Fibroblast of lung (primary cell): ENCODE results near the gene CIPC. TPM values are rescaled to one million over a fixed set of nuclear protein-coding genes. Genes with fewer than 3 reads are reported as not detected.
A peak's percentile ranks its signal among the peaks of the same experiment; 100 is the strongest.

Source experiments
- DNase-seq, 2 donors: peaks; one replicate each; pipeline versions ENCODE4 v3.0.0 to v3.0.0-alpha.2; 2010; ENCODE audit warnings: low read depth in 2 of 2
- H2AFZ ChIP-seq: 2 replicates; pipeline ENCODE4 v1.5.1; 2012; ENCODE audit warnings: low read length, control low read depth, inconsistent platforms
- H3K27ac ChIP-seq: 2 replicates; pipeline ENCODE4 v1.5.1; 2011; ENCODE audit warnings: low read length, control low read depth; ENCODE audit not compliant: insufficient read depth
- H3K27me3 ChIP-seq: 2 replicates; pipeline ENCODE4 v1.5.1; 2011; ENCODE audit warnings: mild to moderate bottlenecking, low read length; ENCODE audit not compliant: control insufficient read depth, insufficient read depth
- H3K36me3 ChIP-seq: 2 replicates; pipeline ENCODE4 v1.5.1; 2011; ENCODE audit warnings: low read length; ENCODE audit not compliant: control insufficient read depth, insufficient read depth
- H3K4me1 ChIP-seq: 2 replicates; pipeline ENCODE4 v1.5.1; 2011; ENCODE audit warnings: low read length; ENCODE audit not compliant: control insufficient read depth, insufficient read depth; ENCODE audit errors: extremely low read depth
- H3K4me2 ChIP-seq: 2 replicates; pipeline ENCODE4 v1.5.1; 2011; ENCODE audit warnings: low read length, control low read depth; ENCODE audit not compliant: insufficient read depth; ENCODE audit errors: extremely low read depth
- H3K4me3 ChIP-seq, 4 experiments: fragments of 200-600 bp in 1 of 4; sonication (generic) in 1 of 4; replicated peaks in 1 of 4; 2 replicates each; pipeline ENCODE4 v1.5.1; 2011 to 2016; ENCODE audit warnings: low read length in 4 of 4, low read depth in 3 of 4, mild to moderate bottlenecking in 3 of 4, control low read depth in 2 of 4, inconsistent platforms in 1 of 4, mixed read lengths in 1 of 4; ENCODE audit not compliant: insufficient read depth in 1 of 4; ENCODE audit errors: control extremely low read depth in 1 of 4
- H3K79me2 ChIP-seq: 2 replicates; pipeline ENCODE4 v1.5.1; 2012; ENCODE audit warnings: mild to moderate bottlenecking, low read length, inconsistent platforms; ENCODE audit not compliant: control insufficient read depth, insufficient read depth
- H3K9ac ChIP-seq: 2 replicates; pipeline ENCODE4 v1.5.1; 2011; ENCODE audit warnings: mild to moderate bottlenecking, low read length, control low read depth; ENCODE audit not compliant: insufficient read depth
- H3K9me3 ChIP-seq: 2 replicates; pipeline ENCODE4 v1.5.1; 2012; ENCODE audit warnings: low read depth, low read length; ENCODE audit not compliant: control insufficient read depth, insufficient read depth
- H4K20me1 ChIP-seq: 2 replicates; pipeline ENCODE4 v1.5.1; 2011; ENCODE audit warnings: low read length; ENCODE audit not compliant: control insufficient read depth, insufficient read depth; ENCODE audit errors: extremely low read depth
- CTCF ChIP-seq, 2 donors: IDR thresholded peaks in 1 of 2; conservative IDR thresholded peaks in 1 of 2; 1 replicate in 1 of 2; 2 replicates in 1 of 2; pipeline ENCODE4 v1.5.1; 2011 to 2012; ENCODE audit warnings: low read length in 2 of 2, control low read depth in 1 of 2, inconsistent platforms in 1 of 2, low read depth in 1 of 2, mild to moderate bottlenecking in 1 of 2
- EZH2 ChIP-seq: IDR thresholded peaks from 2 replicates; pipeline ENCODE4 v1.5.1; 2012; ENCODE audit warnings: low read length, control low read depth, mild to moderate bottlenecking; ENCODE audit errors: missing control alignments
- polyA plus RNA-seq, 2 donors: library from polyadenylated mRNA; depleted of rRNA in 1 of 2; stranded (reverse) in 1 of 2; unstranded in 1 of 2; fragments of >200 nt; gene quantifications; 2 replicates each; pipeline ENCODE4 v1.2.1, GENCODE V29; 2011 to 2012; ENCODE audit warnings: missing spikeins in 1 of 2
- total RNA-seq: library from RNA; depleted of rRNA; stranded (reverse); fragments of >200 nt; gene quantifications from 2 replicates; pipeline ENCODE4 v1.2.1, GENCODE V29; 2014

CIPC gene
- total and polyA plus RNA-seq, 2 donors (not counting 1 experiment from before 2014, with no cell fraction given): 12.1 to 12.8 TPM

- Histone ChIP-seq H3K36me3 (no peaks in the 10 kb centered on the region), H3K79me2 (no peaks in the 10 kb centered on the region), H2AFZ (no peak overlapping the region), H3K4me2 (no peak overlapping the region), H4K20me1 (no peaks in the 10 kb centered on the region), H3K9ac (no peak overlapping the region), H3K4me1 (no peaks in the 10 kb centered on the region), H3K4me3 (no peak overlapping the region), H3K9me3 (no peaks in the 10 kb centered on the region), H3K27ac (no peak overlapping the region), H3K27me3 (peaks cover 12% of the 10 kb centered on the region)
- TF ChIP-seq EZH2: no peak
- TF ChIP-seq CTCF (conservative IDR thresholded peaks at IDR 0.05 in 1 of 2, IDR thresholded peaks at IDR 0.05 in 1 of 2; ENCODE audit: low read depth in 1 of 2, low read length in 2 of 2): no peak
- DNase-seq: peak in 1 of 2 donors; percentile 72
These were observed 11.9 kb upstream of the CIPC start for GRCh38 chr14:77086017-77086727.

GRCh38 chr14:77086951-77087350 lies 11.1 kb upstream of the CIPC start:
- no peak overlapping the region for H3K9ac ChIP-seq
- H3K4me1 ChIP-seq: no peaks in the 10 kb centered on the region
- no peak overlapping the region for H3K4me3 ChIP-seq
- no peaks in the 10 kb centered on the region for H3K9me3 ChIP-seq
- H3K36me3 ChIP-seq: no peaks in the 10 kb centered on the region
- TF ChIP-seq EZH2 (no peak), CTCF (conservative IDR thresholded peaks at IDR 0.05 in 1 of 2, IDR thresholded peaks at IDR 0.05 in 1 of 2; ENCODE audit: low read depth in 1 of 2, low read length in 2 of 2) (no peak)
- no peak overlapping the region for H3K4me2 ChIP-seq
- H2AFZ ChIP-seq: no peak overlapping the region
- DNase-seq: no peak
- H4K20me1 ChIP-seq: no peaks in the 10 kb centered on the region
- H3K27me3 ChIP-seq: peaks cover 12% of the 10 kb centered on the region
- H3K79me2 ChIP-seq: no peaks in the 10 kb centered on the region
- no peak overlapping the region for H3K27ac ChIP-seq

GRCh38 chr14:77087631-77088030 lies 10.4 kb upstream of the CIPC start:
- Histone ChIP-seq H3K9me3 (no peaks in the 10 kb centered on the region), H3K9ac (no peak overlapping the region), H2AFZ (no peak overlapping the region), H3K79me2 (no peaks in the 10 kb centered on the region), H4K20me1 (no peaks in the 10 kb centered on the region), H3K4me1 (no peaks in the 10 kb centered on the region), H3K27ac (no peak overlapping the region), H3K4me2 (no peak overlapping the region), H3K27me3 (peaks cover 7% of the 10 kb centered on the region), H3K4me3 (no peak overlapping the region), H3K36me3 (no peaks in the 10 kb centered on the region)
- no peak for DNase-seq
- TF ChIP-seq EZH2 (no peak), CTCF (conservative IDR thresholded peaks at IDR 0.05 in 1 of 2, IDR thresholded peaks at IDR 0.05 in 1 of 2; ENCODE audit: low read depth in 1 of 2, low read length in 2 of 2) (no peak)
